Measurements from ENCODE around the gene MYL5. TPM values are rescaled to one million over a fixed set of nuclear protein-coding genes. Genes with fewer than 3 reads are reported as not detected.
A peak's percentile ranks its signal among the peaks of the same experiment; 100 is the strongest.

The MYL5 gene
- total and polyA plus RNA-seq, 10 of the 15 experiments (the other 5 are each of a cell fraction or from before 2014, with no cell fraction given), result 1.2 to 13.8 (median 7.1) TPM

DNA sequence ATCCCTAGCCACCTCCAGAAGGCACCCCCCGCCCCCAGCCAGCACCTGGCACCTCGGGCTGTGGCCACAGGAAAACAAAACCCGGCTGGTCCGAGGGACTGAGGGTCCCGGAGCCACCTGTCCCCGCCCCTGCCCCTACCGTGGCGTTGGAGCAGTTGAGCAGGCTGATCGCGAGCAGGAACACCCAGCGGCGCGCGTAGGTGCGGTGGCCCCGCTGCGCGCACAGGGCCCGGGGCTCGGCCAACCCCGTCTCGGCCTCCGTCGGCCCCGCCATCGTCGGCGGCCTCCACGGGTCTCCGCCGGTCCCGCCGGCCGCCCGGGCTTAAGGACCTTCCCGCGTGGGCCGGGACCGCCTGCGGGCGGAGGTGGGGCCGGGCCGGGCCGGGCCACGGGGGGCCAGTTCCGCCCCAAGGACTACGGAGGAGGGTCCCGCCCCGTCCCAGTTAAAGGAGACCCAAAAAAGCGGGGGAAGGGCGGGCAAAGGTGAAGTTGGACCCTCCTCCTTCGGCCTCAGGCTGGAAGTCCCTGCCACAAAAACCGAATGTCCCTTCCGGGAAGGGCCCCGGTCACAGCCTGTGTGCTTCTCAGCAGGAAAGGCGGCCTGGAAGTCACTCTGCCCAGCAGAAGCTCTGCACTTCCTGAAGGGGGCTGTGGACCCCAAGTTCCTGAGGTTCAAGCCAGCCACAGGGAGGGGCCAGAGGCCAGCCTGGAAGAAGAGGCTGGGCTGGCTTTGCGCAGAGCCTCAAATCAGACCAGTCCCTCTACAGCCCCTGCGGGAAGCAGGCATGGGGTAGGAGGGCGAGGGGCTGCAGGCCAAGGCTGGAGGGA, 14.7 kb downstream of the MYL5 start, which contains the start of gene SLC49A3:
Gene SLC49A3, minus strand, starts transcription at position 298 of the 828 bp plus-strand sequence. Its CDS starts 24 bp downstream, at position 274.
- Histone ChIP-seq H2AFZ (ENCODE audit: control insufficient read depth, low read depth, low read length) (peak within 1 kb of the TSS; percentile 58), H3K4me3 (no peak within 1 kb of the TSS), H4K20me1 (ENCODE audit: control insufficient read depth, insufficient read depth) (no peaks in the 10 kb centered on the region), H3K9me3 (replicated peaks; ENCODE audit: control insufficient read depth, insufficient read depth, low read length) (no peaks in the 10 kb centered on the region), H3K27ac (ENCODE audit: control insufficient read depth, insufficient read depth) (no peak within 1 kb of the TSS), H3K79me2 (ENCODE audit: control insufficient read depth, insufficient read depth, low read length) (no peaks in the 10 kb centered on the region), H3K4me2 (ENCODE audit: control insufficient read depth, insufficient read depth) (peak within 1 kb of the TSS; percentile 49; the same call in 1 of the 2 replicates), H3K4me1 (ENCODE audit: control insufficient read depth, insufficient read depth, low read length) (peaks cover 12% of the 10 kb centered on the region), H3K9ac (ENCODE audit: control insufficient read depth, insufficient read depth, low read length) (no peak within 1 kb of the TSS; the same call in 1 of the 2 replicates), H3K27me3 (replicated peaks in 1 of 2; ENCODE audit: control insufficient read depth in 2 of 2, insufficient read depth in 2 of 2, low read length in 1 of 2) (no peaks in the 10 kb centered on the region), H3K36me3 (ENCODE audit: control insufficient read depth in 2 of 2, insufficient read depth in 2 of 2, low read length in 1 of 2) (no peaks in the 10 kb centered on the region)
- in situ Hi-C loops (cut with MboI) (no loop called here), intact Hi-C loops (cut with micrococcal nuclease; ENCODE audit: unreplicated experiment) (no loop called here)
- FAIRE-seq (no peak), ATAC-seq (no peak), DNase-seq (ENCODE audit: low read depth, low spot score) (no peak)
- TF ChIP-seq GABPA (IDR thresholded peaks at IDR 0.05; ENCODE audit: low read depth) (no peak), POLR2A (IDR thresholded peaks at IDR 0.05; ENCODE audit: low read depth, low read length) (peak; percentile 53)
- ChIA-PET POLR2A (interaction anchor here (0.8 kb wide), 1 partner anchor 10 kb away, joined by 4 read pairs; no protein-coding TSS in a partner anchor), RAD21 (ENCODE audit: unreplicated experiment) (no interaction called here), CTCF (no interaction called here), SMC1A (ENCODE audit: uncharacterized antibody, unreplicated experiment) (no interaction called here)
- 35% methylated on average over 35 of the region's 59 CpGs for WGBS (ENCODE audit: insufficient coverage, insufficient replicate concordance, low lambda C conversion rate, missing lambda C conversion rate)
- BruUV-seq (replicated peaks), result no TSS peak

DNA sequence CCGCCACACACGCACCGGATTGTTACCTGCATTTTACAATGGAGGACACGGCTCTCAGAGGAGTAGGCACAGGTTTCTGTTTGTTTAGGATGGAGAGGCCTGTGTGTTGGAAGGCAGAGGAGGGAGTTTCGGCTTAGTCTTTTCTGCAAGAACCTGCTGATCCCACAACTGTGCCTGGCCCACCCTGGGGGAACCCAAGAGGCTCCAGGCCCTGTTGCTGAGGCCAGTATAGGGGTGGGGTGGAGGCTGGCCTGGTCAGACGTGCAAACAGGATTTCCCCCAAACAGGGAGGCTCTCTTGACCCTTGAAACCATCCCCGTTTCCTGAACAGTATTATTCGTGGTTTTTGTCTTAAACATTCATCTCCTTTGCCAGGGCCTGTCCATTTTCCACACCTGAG, 15.4 kb downstream of the MYL5 start:
- Histone ChIP-seq H3K79me2 (ENCODE audit: control insufficient read depth, insufficient read depth, low read length) (no peaks in the 10 kb centered on the region), H3K4me1 (ENCODE audit: control insufficient read depth, insufficient read depth, low read length) (peaks cover 12% of the 10 kb centered on the region), H3K27ac (ENCODE audit: control insufficient read depth, insufficient read depth) (no peak overlapping the region), H3K9ac (ENCODE audit: control insufficient read depth, insufficient read depth, low read length) (no peak overlapping the region), H4K20me1 (ENCODE audit: control insufficient read depth, insufficient read depth) (no peaks in the 10 kb centered on the region), H3K4me2 (ENCODE audit: control insufficient read depth, insufficient read depth) (peak overlapping the region; percentile 49; the same call in 1 of the 2 replicates), H2AFZ (ENCODE audit: control insufficient read depth, low read depth, low read length) (no peak overlapping the region), H3K27me3 (replicated peaks in 1 of 2; ENCODE audit: control insufficient read depth in 2 of 2, insufficient read depth in 2 of 2, low read length in 1 of 2) (no peaks in the 10 kb centered on the region), H3K9me3 (replicated peaks; ENCODE audit: control insufficient read depth, insufficient read depth, low read length) (no peaks in the 10 kb centered on the region), H3K4me3 (no peak overlapping the region), H3K36me3 (ENCODE audit: control insufficient read depth in 2 of 2, insufficient read depth in 2 of 2, low read length in 1 of 2) (no peaks in the 10 kb centered on the region)
- BruUV-seq (replicated peaks), result no TSS peak
- POLR2A ChIA-PET, result interaction anchor here (0.8 kb wide), 1 partner anchor 10 kb away, joined by 4 read pairs; no protein-coding TSS in a partner anchor
- CTCF ChIA-PET, result no interaction called here
- TF ChIP-seq RUNX3 (IDR thresholded peaks at IDR 0.05; ENCODE audit: low read length) (peak; percentile 37), HCFC1 (IDR thresholded peaks at IDR 0.05; ENCODE audit: low read length) (no peak)
- DNase-seq (ENCODE audit: low read depth, low spot score), result no peak
- in situ Hi-C loops (cut with MboI), result no loop called here
- WGBS (ENCODE audit: insufficient coverage, insufficient replicate concordance, low lambda C conversion rate, missing lambda C conversion rate), result 56% methylated on average over 8 of the region's 8 CpGs
- ATAC-seq, result peak; percentile 36
- RAD21 ChIA-PET (ENCODE audit: unreplicated experiment), result no interaction called here
- no peak for FAIRE-seq
- intact Hi-C loops (cut with micrococcal nuclease; ENCODE audit: unreplicated experiment), result no loop called here
- SMC1A ChIA-PET (ENCODE audit: uncharacterized antibody, unreplicated experiment), result no interaction called here

Data from GM12878 (cell line).